ENCODE results near the gene SLITRK2. TPM values are rescaled to one million over a fixed set of nuclear protein-coding genes. Genes with fewer than 3 reads are reported as not detected.

Gene SLITRK2
- total and polyA plus RNA-seq, 2 donors (not counting 1 experiment from before 2014, with no cell fraction given): 0.02 to 0.66 TPM

- no peak overlapping the region for H2AFZ ChIP-seq (ENCODE audit: low read length)
- no peaks in the 10 kb centered on the region for H3K9me3 ChIP-seq (ENCODE audit: control insufficient read depth, insufficient read depth, low read depth, low read length)
- no peak overlapping the region for H3K27ac ChIP-seq (ENCODE audit: insufficient read depth, low read length)
- no peaks in the 10 kb centered on the region for H3K4me1 ChIP-seq (ENCODE audit: control insufficient read depth, extremely low read depth, insufficient read depth, low read length)
- no peak for DNase-seq (ENCODE audit: low read depth in 2 of 2)
- H3K79me2 ChIP-seq (ENCODE audit: control insufficient read depth, insufficient read depth, low read length): no peaks in the 10 kb centered on the region
- H3K4me2 ChIP-seq (ENCODE audit: extremely low read depth, insufficient read depth, low read length): no peak overlapping the region
- no peak for TF ChIP-seq EZH2 (IDR thresholded peaks at IDR 0.05; ENCODE audit: low read length, missing control alignments)
- TF ChIP-seq, protein P1, sequence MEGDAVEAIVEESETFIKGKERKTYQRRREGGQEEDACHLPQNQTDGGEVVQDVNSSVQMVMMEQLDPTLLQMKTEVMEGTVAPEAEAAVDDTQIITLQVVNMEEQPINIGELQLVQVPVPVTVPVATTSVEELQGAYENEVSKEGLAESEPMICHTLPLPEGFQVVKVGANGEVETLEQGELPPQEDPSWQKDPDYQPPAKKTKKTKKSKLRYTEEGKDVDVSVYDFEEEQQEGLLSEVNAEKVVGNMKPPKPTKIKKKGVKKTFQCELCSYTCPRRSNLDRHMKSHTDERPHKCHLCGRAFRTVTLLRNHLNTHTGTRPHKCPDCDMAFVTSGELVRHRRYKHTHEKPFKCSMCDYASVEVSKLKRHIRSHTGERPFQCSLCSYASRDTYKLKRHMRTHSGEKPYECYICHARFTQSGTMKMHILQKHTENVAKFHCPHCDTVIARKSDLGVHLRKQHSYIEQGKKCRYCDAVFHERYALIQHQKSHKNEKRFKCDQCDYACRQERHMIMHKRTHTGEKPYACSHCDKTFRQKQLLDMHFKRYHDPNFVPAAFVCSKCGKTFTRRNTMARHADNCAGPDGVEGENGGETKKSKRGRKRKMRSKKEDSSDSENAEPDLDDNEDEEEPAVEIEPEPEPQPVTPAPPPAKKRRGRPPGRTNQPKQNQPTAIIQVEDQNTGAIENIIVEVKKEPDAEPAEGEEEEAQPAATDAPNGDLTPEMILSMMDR (conservative IDR thresholded peaks at IDR 0.05 in 1 of 2, IDR thresholded peaks at IDR 0.05 in 1 of 2; ENCODE audit: low read depth in 1 of 2, low read length in 2 of 2): no peak
- no peaks in the 10 kb centered on the region for H4K20me1 ChIP-seq (ENCODE audit: control insufficient read depth, extremely low read depth, insufficient read depth, low read length)
- no peaks in the 10 kb centered on the region for H3K36me3 ChIP-seq (ENCODE audit: control insufficient read depth, insufficient read depth, low read length)
- H3K9ac ChIP-seq (ENCODE audit: insufficient read depth, low read length): no peak overlapping the region
- no peak overlapping the region for H3K4me3 ChIP-seq (replicated peaks in 1 of 4; ENCODE audit: control extremely low read depth in 1 of 4, insufficient read depth in 1 of 4, low read depth in 3 of 4, low read length in 4 of 4)
- no peaks in the 10 kb centered on the region for H3K27me3 ChIP-seq (ENCODE audit: control insufficient read depth, insufficient read depth, low read length)
Observed at GRCh38 chrX:145843146-145843904, 25.7 kb downstream of the SLITRK2 start.

DNA sequence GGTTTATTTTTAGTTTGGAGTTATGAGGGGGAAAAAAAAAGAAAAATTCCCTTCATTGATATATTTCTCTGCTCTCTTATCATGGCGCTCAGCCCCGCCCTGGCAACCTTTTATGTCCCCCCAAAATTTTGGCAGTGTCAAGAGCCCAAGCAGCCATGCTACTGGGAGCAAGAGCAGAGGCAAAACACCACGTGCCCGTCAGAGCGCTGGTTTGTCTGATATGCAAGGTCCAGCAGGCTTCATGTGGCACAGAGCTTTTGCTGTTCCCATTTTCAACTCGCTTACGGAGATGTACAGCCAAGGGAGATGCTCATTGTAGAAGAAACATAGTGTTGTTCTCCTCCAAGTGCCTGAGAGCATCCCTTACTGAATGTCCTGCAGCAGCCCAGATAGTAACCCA is 27.3 kb downstream of the SLITRK2 start:
- no peaks in the 10 kb centered on the region for H3K27me3 ChIP-seq (ENCODE audit: control insufficient read depth, insufficient read depth, low read length)
- H3K27ac ChIP-seq (ENCODE audit: insufficient read depth, low read length): no peak overlapping the region
- H3K4me1 ChIP-seq (ENCODE audit: control insufficient read depth, extremely low read depth, insufficient read depth, low read length): no peaks in the 10 kb centered on the region
- H3K79me2 ChIP-seq (ENCODE audit: control insufficient read depth, insufficient read depth, low read length): no peaks in the 10 kb centered on the region
- H3K4me2 ChIP-seq (ENCODE audit: extremely low read depth, insufficient read depth, low read length): no peak overlapping the region
- no peak overlapping the region for H3K9ac ChIP-seq (ENCODE audit: insufficient read depth, low read length)
- DNase-seq (ENCODE audit: low read depth in 2 of 2): no peak
- H4K20me1 ChIP-seq (ENCODE audit: control insufficient read depth, extremely low read depth, insufficient read depth, low read length): no peaks in the 10 kb centered on the region
- no peaks in the 10 kb centered on the region for H3K36me3 ChIP-seq (ENCODE audit: control insufficient read depth, insufficient read depth, low read length)
- H3K9me3 ChIP-seq (ENCODE audit: control insufficient read depth, insufficient read depth, low read depth, low read length): no peaks in the 10 kb centered on the region
- TF ChIP-seq, protein P1 (conservative IDR thresholded peaks at IDR 0.05 in 1 of 2, IDR thresholded peaks at IDR 0.05 in 1 of 2; ENCODE audit: low read depth in 1 of 2, low read length in 2 of 2): no peak
- TF ChIP-seq EZH2 (IDR thresholded peaks at IDR 0.05; ENCODE audit: low read length, missing control alignments): no peak
- H3K4me3 ChIP-seq (replicated peaks in 1 of 4; ENCODE audit: control extremely low read depth in 1 of 4, insufficient read depth in 1 of 4, low read depth in 3 of 4, low read length in 4 of 4): no peak overlapping the region
- no peak overlapping the region for H2AFZ ChIP-seq (ENCODE audit: low read length)

GRCh38 chrX:145848448-145848847 is 30.8 kb downstream of the SLITRK2 start:
- Histone ChIP-seq H3K79me2 (ENCODE audit: control insufficient read depth, insufficient read depth, low read length) (no peaks in the 10 kb centered on the region), H3K9ac (ENCODE audit: insufficient read depth, low read length) (no peak overlapping the region), H4K20me1 (ENCODE audit: control insufficient read depth, extremely low read depth, insufficient read depth, low read length) (no peaks in the 10 kb centered on the region), H3K27me3 (ENCODE audit: control insufficient read depth, insufficient read depth, low read length) (no peaks in the 10 kb centered on the region), H3K9me3 (ENCODE audit: control insufficient read depth, insufficient read depth, low read depth, low read length) (no peaks in the 10 kb centered on the region), H3K27ac (ENCODE audit: insufficient read depth, low read length) (no peak overlapping the region), H3K4me1 (ENCODE audit: control insufficient read depth, extremely low read depth, insufficient read depth, low read length) (no peaks in the 10 kb centered on the region), H3K4me2 (ENCODE audit: extremely low read depth, insufficient read depth, low read length) (no peak overlapping the region), H3K4me3 (replicated peaks in 1 of 4; ENCODE audit: control extremely low read depth in 1 of 4, insufficient read depth in 1 of 4, low read depth in 3 of 4, low read length in 4 of 4) (no peak overlapping the region), H3K36me3 (ENCODE audit: control insufficient read depth, insufficient read depth, low read length) (no peaks in the 10 kb centered on the region), H2AFZ (ENCODE audit: low read length) (no peak overlapping the region)
- no peak for TF ChIP-seq EZH2 (IDR thresholded peaks at IDR 0.05; ENCODE audit: low read length, missing control alignments)
- no peak for DNase-seq (ENCODE audit: low read depth in 2 of 2)
